Measurements from ENCODE around the gene CFAP58. TPM values are rescaled to one million over a fixed set of nuclear protein-coding genes. Genes with fewer than 3 reads are reported as not detected.

Gene CFAP58
- total RNA-seq, 2 donors from 2014 or later, result 1.3 to 2.2 TPM

GRCh38 chr10:104317726-104318299 lies 35.8 kb upstream of the CFAP58 start:
- no peaks in the 10 kb centered on the region for H3K27me3 Mint-ChIP-seq
- no peak overlapping the region for H3K4me3 Mint-ChIP-seq
- no peak overlapping the region for H3K27ac Mint-ChIP-seq
- H3K36me3 Mint-ChIP-seq (ENCODE audit: low read depth), result peaks cover 21% of the 10 kb centered on the region
- H3K4me1 Mint-ChIP-seq, result peaks cover 19% of the 10 kb centered on the region
- no peak for ATAC-seq (replicated peaks)
- no peaks in the 10 kb centered on the region for H3K9me3 Mint-ChIP-seq

- no peak overlapping the region for H3K4me3 Mint-ChIP-seq
- no peak overlapping the region for H3K27ac Mint-ChIP-seq
- H3K4me1 Mint-ChIP-seq, result peaks cover 23% of the 10 kb centered on the region
- H3K36me3 Mint-ChIP-seq (ENCODE audit: low read depth), result peaks cover 16% of the 10 kb centered on the region
- no peaks in the 10 kb centered on the region for H3K9me3 Mint-ChIP-seq
- ATAC-seq (replicated peaks), result no peak
- H3K27me3 Mint-ChIP-seq, result no peaks in the 10 kb centered on the region
These were observed 35.3 kb upstream of the CFAP58 start for GRCh38 chr10:104318326-104318725.

- Mint-ChIP-seq H3K27ac (peak overlapping the region; percentile 52), H3K4me1 (peaks cover 28% of the 10 kb centered on the region), H3K27me3 (no peaks in the 10 kb centered on the region), H3K9me3 (no peaks in the 10 kb centered on the region), H3K4me3 (no peak overlapping the region), H3K36me3 (ENCODE audit: low read depth) (peaks cover 10% of the 10 kb centered on the region)
- no peak for ATAC-seq (replicated peaks)
These were observed 34.6 kb upstream of the CFAP58 start for GRCh38 chr10:104318810-104319741.

- peaks cover 42% of the 10 kb centered on the region for H3K4me1 Mint-ChIP-seq
- no peak for ATAC-seq (replicated peaks)
- no peaks in the 10 kb centered on the region for H3K9me3 Mint-ChIP-seq
- no peaks in the 10 kb centered on the region for H3K27me3 Mint-ChIP-seq
- peak overlapping the region; percentile 88 for H3K4me3 Mint-ChIP-seq
- H3K27ac Mint-ChIP-seq, result no peak overlapping the region
- peaks cover 19% of the 10 kb centered on the region for H3K36me3 Mint-ChIP-seq (ENCODE audit: low read depth)
These were observed 32.4 kb upstream of the CFAP58 start for GRCh38 chr10:104321226-104321625.

- Mint-ChIP-seq H3K9me3 (no peaks in the 10 kb centered on the region), H3K27ac (peak overlapping the region; percentile 92), H3K27me3 (no peaks in the 10 kb centered on the region), H3K36me3 (ENCODE audit: low read depth) (peaks cover 24% of the 10 kb centered on the region), H3K4me3 (peak overlapping the region; percentile 88), H3K4me1 (peaks cover 49% of the 10 kb centered on the region)
- peak; percentile 18 for ATAC-seq (replicated peaks)
These were observed 31.8 kb upstream of the CFAP58 start for GRCh38 chr10:104321725-104322415.

DNA sequence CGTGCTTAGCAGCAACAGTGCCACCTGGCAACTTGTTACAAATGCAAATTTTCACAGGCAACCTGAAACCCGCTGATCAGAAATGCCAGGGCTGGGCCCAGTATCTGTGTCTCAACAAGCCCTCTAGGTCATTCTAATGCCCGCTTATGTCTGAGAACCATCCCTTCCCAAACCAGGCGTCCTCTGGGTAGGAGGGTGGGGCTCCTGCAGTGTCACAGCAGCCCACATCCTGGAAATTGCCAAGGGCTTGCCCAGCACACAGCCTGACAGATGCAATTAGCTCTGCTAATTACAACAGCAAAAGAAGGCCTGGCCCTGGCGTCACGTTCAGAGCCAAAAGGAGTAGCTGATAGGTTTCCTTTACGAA lies 31.2 kb upstream of the CFAP58 start:
- H3K9me3 Mint-ChIP-seq, result no peaks in the 10 kb centered on the region
- H3K36me3 Mint-ChIP-seq (ENCODE audit: low read depth), result peaks cover 29% of the 10 kb centered on the region
- peaks cover 54% of the 10 kb centered on the region for H3K4me1 Mint-ChIP-seq
- ATAC-seq (replicated peaks), result peak; percentile 65
- no peaks in the 10 kb centered on the region for H3K27me3 Mint-ChIP-seq
- H3K4me3 Mint-ChIP-seq, result peak overlapping the region; percentile 88
- H3K27ac Mint-ChIP-seq, result peak overlapping the region; percentile 92

- no peaks in the 10 kb centered on the region for H3K9me3 Mint-ChIP-seq
- H3K36me3 Mint-ChIP-seq (ENCODE audit: low read depth), result peaks cover 29% of the 10 kb centered on the region
- peaks cover 57% of the 10 kb centered on the region for H3K4me1 Mint-ChIP-seq
- ATAC-seq (replicated peaks), result no peak
- H3K27ac Mint-ChIP-seq, result peak overlapping the region; percentile 92
- H3K27me3 Mint-ChIP-seq, result no peaks in the 10 kb centered on the region
- H3K4me3 Mint-ChIP-seq, result peak overlapping the region; percentile 88
These were observed 30.5 kb upstream of the CFAP58 start for GRCh38 chr10:104323085-104323484.

- ATAC-seq (replicated peaks), result no peak
- H3K4me3 Mint-ChIP-seq, result peak overlapping the region; percentile 88
- H3K36me3 Mint-ChIP-seq (ENCODE audit: low read depth), result peaks cover 29% of the 10 kb centered on the region
- no peaks in the 10 kb centered on the region for H3K27me3 Mint-ChIP-seq
- peaks cover 63% of the 10 kb centered on the region for H3K4me1 Mint-ChIP-seq
- H3K27ac Mint-ChIP-seq, result peak overlapping the region; percentile 97
- H3K9me3 Mint-ChIP-seq, result no peaks in the 10 kb centered on the region
These were observed 29.9 kb upstream of the CFAP58 start for GRCh38 chr10:104323760-104324201.

DNA sequence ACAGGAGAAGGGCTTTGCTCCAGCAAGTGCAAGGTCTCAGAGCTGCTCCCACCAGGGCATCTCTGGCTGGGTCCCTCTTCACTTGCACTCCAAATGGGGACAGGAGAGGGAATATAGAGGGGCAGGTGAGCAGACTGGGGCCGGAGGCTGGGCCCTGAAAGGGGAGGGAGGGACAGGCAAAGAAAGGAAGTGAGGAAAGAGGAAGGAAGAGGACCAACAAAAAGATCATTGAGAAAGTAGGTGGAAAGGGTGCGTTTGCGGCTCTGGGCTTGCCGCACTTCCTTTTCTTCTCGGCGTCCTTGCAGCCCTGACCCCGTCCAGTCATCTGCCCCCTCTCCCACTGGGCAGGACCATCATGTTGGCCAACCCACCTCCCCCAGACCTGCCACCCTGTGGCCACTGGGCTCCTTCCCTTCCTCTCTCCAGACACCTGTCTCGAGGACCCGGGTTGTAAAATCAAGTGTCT lies 29.4 kb upstream of the CFAP58 start:
- Mint-ChIP-seq H3K27me3 (no peaks in the 10 kb centered on the region), H3K4me3 (peak overlapping the region; percentile 88), H3K4me1 (peaks cover 67% of the 10 kb centered on the region), H3K27ac (peak overlapping the region; percentile 97), H3K9me3 (no peaks in the 10 kb centered on the region), H3K36me3 (ENCODE audit: low read depth) (peaks cover 29% of the 10 kb centered on the region)
- no peak for ATAC-seq (replicated peaks)

DNA sequence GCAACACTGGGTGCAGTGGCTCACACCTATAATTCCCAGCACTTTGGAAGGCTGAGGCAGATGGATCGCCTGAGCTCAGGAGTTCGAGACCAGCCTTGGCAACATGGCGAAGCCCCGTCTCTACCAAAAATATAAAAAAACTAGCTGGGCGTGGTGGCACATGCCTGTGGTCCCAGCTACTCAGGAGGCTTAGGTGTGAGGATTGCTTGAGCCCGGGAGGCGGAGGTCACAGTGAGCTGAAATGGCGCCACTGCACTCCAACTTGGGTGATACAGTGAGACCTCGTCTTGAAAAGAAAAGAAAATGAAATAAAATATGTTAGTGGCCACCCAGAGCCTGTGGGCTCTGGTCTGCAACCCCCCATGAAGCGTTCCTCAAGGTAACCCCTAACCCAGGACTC lies 28.7 kb upstream of the CFAP58 start:
- ATAC-seq (replicated peaks), result no peak
- H3K4me1 Mint-ChIP-seq, result peaks cover 72% of the 10 kb centered on the region
- H3K9me3 Mint-ChIP-seq, result no peaks in the 10 kb centered on the region
- peak overlapping the region; percentile 88 for H3K4me3 Mint-ChIP-seq
- H3K27ac Mint-ChIP-seq, result peak overlapping the region; percentile 97
- H3K36me3 Mint-ChIP-seq (ENCODE audit: low read depth), result peaks cover 29% of the 10 kb centered on the region
- H3K27me3 Mint-ChIP-seq, result no peaks in the 10 kb centered on the region

DNA sequence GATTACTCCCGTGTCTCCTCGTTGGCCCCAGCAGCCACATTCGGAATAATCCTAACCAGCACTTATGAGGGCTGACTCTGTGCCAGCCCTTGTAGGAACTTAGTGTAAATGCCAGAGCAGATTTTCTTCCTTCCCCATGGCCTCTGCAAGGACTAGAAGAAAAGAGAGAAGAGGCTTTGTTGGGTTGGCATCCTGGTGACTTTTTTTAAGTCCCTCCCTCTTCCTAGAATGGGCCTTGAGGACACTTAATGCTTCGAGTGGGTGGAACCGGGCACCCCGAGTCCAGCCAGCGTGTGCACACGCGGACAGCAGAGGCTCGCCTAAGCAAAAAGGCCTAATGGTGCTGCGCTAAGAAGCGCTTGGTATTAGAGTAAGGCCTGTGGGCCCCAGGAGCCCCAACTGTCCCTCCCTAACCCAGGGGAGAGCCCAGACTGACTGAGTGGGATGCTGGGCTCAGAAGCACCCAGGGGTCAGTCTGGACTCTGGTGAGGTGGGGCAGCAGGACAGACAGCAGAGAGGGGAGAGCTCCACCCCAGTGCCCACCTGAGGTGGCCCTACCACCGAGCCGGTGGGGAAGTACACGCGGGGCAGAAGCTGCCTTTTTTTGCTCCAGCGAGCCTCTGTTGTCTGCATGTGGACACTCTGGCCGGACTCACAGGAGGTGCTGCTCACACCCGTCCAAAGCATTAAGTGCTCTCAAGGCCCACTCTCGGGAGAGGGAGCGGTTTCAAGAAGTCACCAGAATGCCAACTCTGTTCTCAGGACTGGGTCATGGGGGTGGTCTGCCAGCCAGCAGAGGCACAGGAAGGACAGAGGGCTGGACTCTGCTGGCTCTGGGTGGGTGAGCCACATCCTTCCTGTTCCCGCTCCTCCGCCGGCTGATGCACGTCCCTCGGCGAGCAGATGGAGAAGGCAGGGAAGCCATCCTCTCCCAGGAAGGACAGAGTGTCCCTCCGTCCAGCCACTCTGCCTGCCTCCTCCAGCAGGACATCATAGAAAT lies 27.9 kb upstream of the CFAP58 start:
- Mint-ChIP-seq H3K9me3 (no peaks in the 10 kb centered on the region), H3K27me3 (no peaks in the 10 kb centered on the region), H3K27ac (peak overlapping the region; percentile 97), H3K4me1 (peaks cover 74% of the 10 kb centered on the region), H3K4me3 (peak overlapping the region; percentile 88), H3K36me3 (ENCODE audit: low read depth) (peaks cover 29% of the 10 kb centered on the region)
- ATAC-seq (replicated peaks), result no peak

DNA sequence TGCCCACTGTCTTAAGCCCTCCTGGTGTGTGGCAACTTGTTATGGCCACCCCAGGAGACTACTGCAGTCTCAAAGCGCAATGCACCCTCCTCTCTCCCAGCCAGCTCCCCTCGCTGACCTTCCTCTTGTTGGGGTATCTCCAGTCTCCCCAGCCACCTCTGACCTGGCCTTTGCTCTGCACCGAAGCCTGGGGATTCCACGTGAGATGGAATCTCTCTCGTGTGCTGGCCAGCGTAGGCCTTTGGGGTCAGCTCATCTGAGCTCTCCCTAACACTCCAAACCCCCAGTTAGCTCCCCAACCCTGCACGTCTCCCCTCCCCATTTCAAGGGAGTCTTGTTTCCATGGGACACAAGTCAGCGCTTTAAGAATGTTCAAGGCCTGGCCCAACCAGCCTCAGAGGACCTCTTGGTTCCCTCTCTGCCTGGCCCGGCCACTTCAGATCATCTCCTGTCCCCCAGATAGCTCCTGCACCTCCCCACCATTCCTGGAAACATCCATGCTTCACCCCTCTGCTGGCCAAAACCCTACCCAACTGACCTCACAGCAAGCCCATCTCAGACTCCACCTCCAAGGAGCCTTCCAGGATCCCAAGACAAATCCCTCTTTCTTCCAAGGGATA lies 26.5 kb upstream of the CFAP58 start:
- Mint-ChIP-seq H3K4me1 (peaks cover 71% of the 10 kb centered on the region), H3K27me3 (no peaks in the 10 kb centered on the region), H3K27ac (peak overlapping the region; percentile 97), H3K36me3 (ENCODE audit: low read depth) (peaks cover 29% of the 10 kb centered on the region), H3K9me3 (no peaks in the 10 kb centered on the region), H3K4me3 (peak overlapping the region; percentile 88)
- ATAC-seq (replicated peaks), result no peak
